ENCODE data around the gene SNAP91.

GRCh38 chr6:83518816-83519480 lies 190.0 kb downstream of the SNAP91 start:
- TF ChIP-seq CTCF (IDR thresholded peaks at IDR 0.05; ENCODE audit: poor library complexity, severe bottlenecking) (no peak), EP300 (conservative IDR thresholded peaks at IDR 0.05; ENCODE audit: poor library complexity, severe bottlenecking) (no peak), MXI1 (conservative IDR thresholded peaks at IDR 0.05; ENCODE audit: poor library complexity, severe bottlenecking) (no peak), POLR2AphosphoS5 (IDR thresholded peaks at IDR 0.05) (no peak), TAF1 (IDR thresholded peaks at IDR 0.05; ENCODE audit: low read depth) (no peak), SMC3 (conservative IDR thresholded peaks at IDR 0.05; ENCODE audit: poor library complexity) (no peak), RAD21 (conservative IDR thresholded peaks at IDR 0.05) (no peak), EZH2 (IDR thresholded peaks at IDR 0.05; ENCODE audit: borderline replicate concordance, insufficient read depth, low read length, poor library complexity, severe bottlenecking) (no peak)
